Mucosa of gallbladder (tissue), 1 donor: ENCODE results near the gene LASP1NB.
"Not testable (repeated sequence)": the region's sequence is repeated elsewhere in the genome, so short reads cannot be mapped to it uniquely, and the experiment has no call there.

Experiments
- DNase-seq: peaks from one replicate; pipeline ENCODE4 v3.0.0-alpha.2; 2020; ENCODE audit warnings: low spot score
- donor health status: DM: no; HTN: no; CAD: no.

LASP1NB gene

GRCh38 chr17:38896346-38896954, 29.0 kb upstream of the LASP1NB start:
- DNase-seq: no peak

- DNase-seq: peak; percentile 60
These were observed 28.2 kb upstream of the LASP1NB start for GRCh38 chr17:38897176-38897575.

- no peak for DNase-seq
These were observed 27.6 kb upstream of the LASP1NB start for GRCh38 chr17:38897671-38898290.

- DNase-seq: no peak
These were observed 27.1 kb upstream of the LASP1NB start for GRCh38 chr17:38898291-38898679.

- peak; percentile 53 for DNase-seq
These were observed 26.5 kb upstream of the LASP1NB start for GRCh38 chr17:38898812-38899348.

- no peak for DNase-seq
These were observed 26.0 kb upstream of the LASP1NB start for GRCh38 chr17:38899421-38899820.

- DNase-seq: no peak
These were observed 24.3 kb upstream of the LASP1NB start for GRCh38 chr17:38900978-38901656.

GRCh38 chr17:38903404-38903803, 22.0 kb upstream of the LASP1NB start:
- no peak for DNase-seq

- DNase-seq: no peak
These were observed 20.5 kb upstream of the LASP1NB start for GRCh38 chr17:38904892-38905291.

GRCh38 chr17:38905375-38905774, 20.0 kb upstream of the LASP1NB start:
- no peak for DNase-seq

- DNase-seq: no peak
These were observed 18.8 kb upstream of the LASP1NB start for GRCh38 chr17:38906460-38907228.

GRCh38 chr17:38907930-38908675, 17.3 kb upstream of the LASP1NB start:
- DNase-seq: no peak

GRCh38 chr17:38908676-38909181, 16.7 kb upstream of the LASP1NB start:
- DNase-seq: no peak

- DNase-seq: no peak
These were observed 15.1 kb upstream of the LASP1NB start for GRCh38 chr17:38910325-38910724.

- DNase-seq: no peak
These were observed 14.2 kb upstream of the LASP1NB start for GRCh38 chr17:38911081-38911730.

- DNase-seq: not testable (repeated sequence)
These were observed 13.7 kb upstream of the LASP1NB start for GRCh38 chr17:38911731-38912081.

GRCh38 chr17:38912221-38912813, 13.1 kb upstream of the LASP1NB start:
- DNase-seq: peak; percentile 63

- DNase-seq: no peak
These were observed 10.4 kb upstream of the LASP1NB start for GRCh38 chr17:38914741-38915638.

- DNase-seq: no peak
These were observed 9.8 kb upstream of the LASP1NB start for GRCh38 chr17:38915639-38915995.
